ENCODE data around the gene MR1. TPM values are rescaled to one million over a fixed set of nuclear protein-coding genes. Genes with fewer than 3 reads are reported as not detected.

Gene MR1
- polyA plus RNA-seq, 1 donor = 4.1 TPM

- no peak for DNase-seq (ENCODE audit: low read depth)
Observed at GRCh38 chr1:181107711-181108110, 73.9 kb downstream of the MR1 start.

GRCh38 chr1:181108304-181108867 is 74.6 kb downstream of the MR1 start:
- DNase-seq (ENCODE audit: low read depth) = no peak

- no peak for DNase-seq (ENCODE audit: low read depth)
Observed at GRCh38 chr1:181110013-181110412, 76.2 kb downstream of the MR1 start.

Other genes with a start within 250 kb of the MR1 start
- 12.3 TPM for gene KIAA1614, start 121.1 kb upstream of the MR1 start, polyA plus RNA-seq (ENCODE audit: insufficient read length)
- 17.3 TPM for gene STX6, start 11.1 kb upstream of the MR1 start, polyA plus RNA-seq (ENCODE audit: insufficient read length)
- 8.9 TPM for gene IER5, start 54.7 kb downstream of the MR1 start, polyA plus RNA-seq (ENCODE audit: insufficient read length)